HG02571 (cell line): ENCODE measurements around the gene ZBTB7B.
"Not testable (repeated sequence)": the region's sequence is repeated elsewhere in the genome, so short reads cannot be mapped to it uniquely, and the experiment has no call there.

Source experiments
- ATAC-seq: cut with Tn5 transposase; IDR thresholded peaks from one replicate; pipeline ENCODE4 v1.9.1; 2021; ENCODE audit warnings: mild to moderate bottlenecking, moderate library complexity; ENCODE audit not compliant: unreplicated experiment

ZBTB7B gene

DNA sequence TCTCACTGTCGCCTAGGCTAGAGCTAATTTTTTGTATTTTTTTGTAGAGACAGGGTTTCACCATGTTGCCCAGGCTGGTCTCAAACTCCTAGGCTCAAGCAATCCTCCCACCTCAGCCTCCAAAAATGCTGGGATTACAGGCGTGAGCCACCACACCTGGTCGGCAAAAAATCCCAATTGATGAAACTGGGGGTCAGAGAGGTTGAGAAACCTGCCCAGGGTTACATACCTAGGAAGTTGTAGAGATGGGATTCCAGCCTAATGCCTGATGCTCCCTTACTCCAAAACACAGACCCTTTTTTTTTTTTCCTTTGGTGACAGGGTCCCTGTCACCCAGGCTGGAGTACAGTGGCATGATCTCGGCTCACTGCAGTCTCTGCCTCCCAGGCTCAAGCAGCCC, 15.9 kb upstream of the ZBTB7B start:
- not testable (repeated sequence) for ATAC-seq

DNA sequence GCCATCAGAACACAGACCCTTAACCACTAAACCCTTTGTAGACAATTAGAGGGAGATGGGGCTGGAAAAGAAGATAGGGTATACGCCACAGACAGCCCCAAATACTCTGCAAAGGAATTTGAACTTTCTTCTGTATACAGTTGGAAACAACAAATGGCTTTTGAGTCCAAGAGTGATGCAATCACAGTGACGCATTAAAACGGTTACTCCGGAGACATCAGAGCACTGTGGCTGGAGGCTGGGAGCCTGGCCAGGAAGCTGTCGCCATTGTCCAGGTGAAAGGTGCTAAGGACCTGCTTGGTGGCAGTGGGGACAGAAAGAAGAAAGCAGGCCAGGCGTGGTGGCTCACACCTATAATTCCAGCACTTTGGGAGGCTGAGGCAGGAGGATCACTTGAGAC, 15.3 kb upstream of the ZBTB7B start:
- ATAC-seq = no peak

DNA sequence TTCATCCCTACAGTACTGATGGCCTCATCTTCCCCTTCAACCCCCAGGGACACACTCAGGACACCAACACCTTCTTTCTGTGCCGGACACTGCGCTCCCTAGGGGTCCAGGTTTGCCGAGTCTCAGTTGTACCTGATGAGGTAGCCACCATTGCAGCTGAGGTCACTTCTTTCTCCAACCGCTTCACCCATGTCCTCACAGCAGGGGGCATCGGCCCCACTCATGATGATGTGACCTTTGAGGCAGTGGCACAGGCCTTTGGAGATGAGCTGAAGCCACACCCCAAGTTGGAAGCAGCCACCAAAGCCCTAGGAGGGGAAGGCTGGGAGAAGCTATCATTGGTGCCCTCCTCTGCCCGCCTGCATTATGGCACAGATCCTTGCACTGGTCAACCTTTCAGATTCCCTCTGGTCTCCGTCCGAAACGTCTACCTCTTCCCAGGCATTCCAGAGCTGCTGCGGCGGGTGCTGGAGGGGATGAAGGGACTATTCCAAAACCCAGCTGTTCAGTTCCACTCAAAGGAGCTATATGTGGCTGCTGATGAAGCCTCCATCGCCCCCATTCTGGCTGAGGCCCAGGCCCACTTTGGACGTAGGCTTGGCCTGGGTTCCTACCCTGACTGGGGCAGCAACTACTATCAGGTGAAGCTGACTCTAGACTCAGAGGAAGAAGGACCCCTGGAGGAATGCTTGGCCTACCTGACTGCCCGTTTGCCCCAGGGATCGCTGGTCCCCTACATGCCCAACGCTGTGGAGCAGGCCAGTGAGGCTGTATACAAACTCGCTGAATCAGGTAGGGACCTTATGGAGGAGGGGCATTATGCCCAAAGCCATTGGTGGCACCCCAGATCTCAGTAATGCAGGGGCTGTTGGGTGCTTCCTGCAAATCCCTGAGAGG, 14.3 kb upstream of the ZBTB7B start:
- no peak for ATAC-seq

DNA sequence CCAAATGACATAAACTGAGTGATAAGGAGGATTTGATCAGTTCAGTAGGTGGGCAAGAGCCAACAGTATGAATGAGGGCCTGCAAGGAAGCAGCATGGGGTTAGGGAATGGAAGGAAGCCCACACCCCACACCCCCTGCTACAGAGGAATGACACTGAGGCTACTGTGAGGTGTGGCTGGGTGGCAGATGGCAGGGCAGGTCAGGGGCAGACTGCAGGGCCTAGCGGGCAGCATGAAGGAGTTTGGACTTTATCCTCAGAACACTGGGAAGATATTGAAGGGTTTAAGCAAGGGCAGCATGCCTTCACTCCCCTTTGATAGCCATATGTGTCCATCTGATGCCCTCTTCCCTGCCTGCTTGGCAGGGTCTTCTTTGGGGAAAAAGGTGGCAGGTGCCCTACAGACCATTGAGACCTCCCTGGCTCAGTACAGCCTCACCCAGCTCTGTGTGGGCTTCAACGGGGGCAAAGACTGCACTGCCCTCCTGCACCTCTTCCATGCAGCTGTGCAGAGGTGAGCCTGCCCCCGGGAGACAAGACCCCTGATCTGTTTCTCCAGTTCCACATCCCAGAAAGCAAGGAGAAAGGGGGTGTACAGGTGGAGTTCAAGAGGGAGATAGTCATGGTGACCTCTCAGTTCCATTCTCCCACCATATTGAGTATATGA, 13.3 kb upstream of the ZBTB7B start:
- ATAC-seq = no peak

DNA sequence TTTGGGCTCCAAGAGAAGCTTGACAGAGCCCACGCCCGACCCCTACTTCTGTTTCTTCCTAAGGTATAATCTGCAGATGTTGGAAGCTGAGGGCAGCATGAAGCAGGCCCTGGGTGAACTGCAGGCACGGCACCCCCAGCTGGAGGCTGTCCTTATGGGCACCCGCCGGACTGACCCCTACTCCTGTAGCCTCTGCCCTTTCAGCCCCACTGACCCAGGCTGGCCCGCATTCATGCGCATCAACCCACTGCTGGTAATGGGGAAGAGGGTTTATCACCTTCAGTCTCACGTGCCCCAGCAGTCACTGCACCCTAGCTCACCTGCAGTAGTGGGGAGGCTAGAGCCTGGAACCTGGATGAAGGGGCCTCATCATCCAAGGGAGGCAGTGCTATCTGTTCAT, 12.3 kb upstream of the ZBTB7B start:
- no peak for ATAC-seq

DNA sequence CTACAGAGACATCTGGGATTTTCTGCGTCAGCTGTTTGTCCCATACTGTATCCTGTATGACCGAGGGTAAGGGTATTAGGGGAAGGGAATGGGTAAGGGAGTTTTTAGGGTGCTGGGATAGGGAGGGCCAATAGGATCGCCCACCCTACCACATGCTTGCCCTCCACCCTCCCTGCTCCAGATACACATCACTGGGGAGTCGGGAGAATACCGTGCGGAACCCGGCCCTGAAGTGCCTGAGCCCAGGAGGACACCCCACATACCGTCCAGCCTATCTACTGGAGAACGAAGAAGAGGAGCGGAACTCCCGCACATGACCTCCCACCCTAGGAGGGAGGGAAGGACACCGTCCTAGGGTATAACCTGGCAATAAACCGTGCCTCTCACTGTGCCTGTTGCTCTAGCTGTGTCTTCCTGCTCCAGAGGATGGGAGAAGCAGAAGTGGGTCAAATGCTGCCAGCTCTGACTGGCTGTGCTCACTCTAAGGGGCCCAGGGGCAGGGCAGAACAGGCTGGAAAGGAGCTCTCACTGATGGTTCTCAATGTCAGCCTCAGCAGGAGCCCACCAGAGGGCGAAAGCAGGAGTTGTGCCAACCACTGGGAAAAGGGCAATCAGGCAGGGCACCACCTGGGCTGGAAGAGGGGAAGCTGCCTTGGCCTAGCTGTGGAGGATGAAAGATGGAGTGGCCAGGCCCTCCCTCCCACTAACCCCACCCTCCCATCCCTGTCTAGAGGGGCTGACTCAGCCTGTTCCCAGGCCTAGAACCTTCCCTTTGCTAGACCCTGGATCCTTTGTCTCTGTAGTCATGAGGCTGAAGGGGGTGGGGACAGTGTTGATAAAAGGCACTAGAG, 9.7 kb upstream of the ZBTB7B start:
- no peak for ATAC-seq

DNA sequence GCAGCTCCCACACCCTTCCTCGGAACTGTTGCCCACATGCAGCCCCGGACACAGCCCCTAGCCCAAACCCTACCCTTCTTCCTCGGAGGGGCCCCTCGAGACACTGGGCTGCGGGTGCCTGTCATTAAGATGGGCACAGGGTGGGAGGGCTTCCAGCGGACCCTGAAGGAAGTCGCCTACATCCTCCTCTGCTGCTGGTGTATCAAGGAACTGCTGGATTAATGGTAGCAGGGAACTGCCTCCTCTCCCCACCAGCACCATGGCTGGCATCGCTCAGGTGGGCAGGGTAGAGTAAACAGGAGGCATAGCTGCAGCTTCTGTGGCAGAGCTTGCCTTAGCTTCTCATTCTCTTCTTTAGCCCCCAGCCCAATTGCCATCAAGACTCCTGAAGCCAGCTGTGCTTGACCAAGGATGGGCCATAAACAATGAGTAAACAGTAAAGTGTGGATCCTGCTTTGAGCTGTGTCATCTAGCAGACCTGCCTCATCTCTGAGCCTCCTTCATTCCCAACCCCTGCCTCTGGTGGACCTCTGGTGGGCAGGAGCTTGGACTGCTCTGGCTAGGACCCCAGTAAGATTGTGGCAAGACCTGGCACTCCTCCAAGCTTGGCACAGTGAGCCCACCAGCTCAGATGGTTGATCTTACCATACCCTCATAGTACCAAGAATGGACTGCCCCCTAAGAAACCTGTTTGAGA, 8.9 kb upstream of the ZBTB7B start, which contains the start of gene LENEP:
TSS of gene LENEP (plus strand) at position 15 of the 697 bp plus-strand sequence. CDS start at position 37, 22 bp downstream.
- no peak for ATAC-seq

DNA sequence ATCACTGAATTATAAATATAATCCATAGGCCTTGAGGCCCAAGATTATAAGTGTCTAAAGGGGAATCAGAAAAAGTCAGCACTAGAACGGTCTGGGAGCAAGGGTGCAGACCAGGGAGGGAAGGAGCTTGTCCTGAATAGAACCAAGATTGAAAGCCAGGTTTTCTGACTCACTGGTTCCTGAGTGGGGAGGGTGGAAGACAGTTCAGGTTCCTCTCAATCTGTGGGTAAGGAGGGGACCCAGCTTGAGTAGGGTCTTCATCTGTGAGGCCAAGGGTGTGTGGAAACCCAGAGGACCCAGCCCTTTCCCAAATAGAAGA, 8.4 kb upstream of the ZBTB7B start:
- no peak for ATAC-seq

DNA sequence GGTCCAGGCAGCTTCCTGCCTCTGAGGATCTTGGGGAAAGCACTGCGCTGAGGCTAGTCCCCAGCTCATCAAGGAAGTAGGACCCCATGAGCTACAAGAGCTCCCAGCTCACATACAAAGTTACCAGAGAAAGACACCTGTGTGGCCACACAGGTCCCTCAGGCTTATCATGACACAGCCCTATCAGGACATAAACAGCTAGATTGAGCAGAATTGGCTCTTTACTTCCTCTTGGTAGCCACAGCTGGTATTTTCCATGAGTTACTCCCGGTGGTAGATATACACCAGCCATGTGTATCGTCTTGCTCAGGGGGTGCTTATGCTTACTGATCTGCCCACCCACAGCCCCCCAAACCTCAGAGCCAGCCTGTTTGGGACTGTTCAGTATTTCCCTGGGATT, 8.0 kb upstream of the ZBTB7B start:
- ATAC-seq = no peak

DNA sequence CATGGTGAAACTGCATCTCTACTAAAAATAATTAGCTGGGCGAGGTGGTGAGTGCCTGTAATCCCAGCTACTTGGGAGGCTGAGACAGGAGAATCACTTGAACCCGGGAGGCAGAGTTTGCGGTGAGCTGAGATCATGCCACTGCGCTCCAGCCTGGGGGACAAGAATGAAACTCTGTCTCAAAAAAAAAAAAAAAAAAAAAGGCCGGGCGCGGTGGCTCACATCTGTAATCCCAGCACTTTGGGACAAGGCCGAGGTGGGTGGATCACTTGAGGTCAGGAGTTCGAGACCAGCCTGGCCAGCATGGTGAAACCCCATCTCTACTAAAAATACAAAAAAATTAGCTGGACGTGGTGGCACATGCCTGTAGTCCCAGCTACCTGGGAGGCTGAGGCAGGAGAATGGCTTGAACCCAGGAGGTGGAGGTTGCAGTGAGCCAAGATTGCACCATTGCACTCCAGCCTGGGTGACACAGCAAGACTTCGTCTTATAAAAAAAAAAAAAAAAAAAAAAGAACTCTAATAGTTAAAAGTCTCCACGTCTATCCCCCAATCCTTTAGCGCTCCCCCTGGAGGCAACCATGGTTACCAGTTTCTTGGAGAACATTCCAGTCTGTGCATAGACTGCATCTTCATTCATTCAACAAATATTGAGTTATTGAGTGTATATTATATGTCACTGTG, 7.2 kb upstream of the ZBTB7B start:
- not testable (repeated sequence) for ATAC-seq

DNA sequence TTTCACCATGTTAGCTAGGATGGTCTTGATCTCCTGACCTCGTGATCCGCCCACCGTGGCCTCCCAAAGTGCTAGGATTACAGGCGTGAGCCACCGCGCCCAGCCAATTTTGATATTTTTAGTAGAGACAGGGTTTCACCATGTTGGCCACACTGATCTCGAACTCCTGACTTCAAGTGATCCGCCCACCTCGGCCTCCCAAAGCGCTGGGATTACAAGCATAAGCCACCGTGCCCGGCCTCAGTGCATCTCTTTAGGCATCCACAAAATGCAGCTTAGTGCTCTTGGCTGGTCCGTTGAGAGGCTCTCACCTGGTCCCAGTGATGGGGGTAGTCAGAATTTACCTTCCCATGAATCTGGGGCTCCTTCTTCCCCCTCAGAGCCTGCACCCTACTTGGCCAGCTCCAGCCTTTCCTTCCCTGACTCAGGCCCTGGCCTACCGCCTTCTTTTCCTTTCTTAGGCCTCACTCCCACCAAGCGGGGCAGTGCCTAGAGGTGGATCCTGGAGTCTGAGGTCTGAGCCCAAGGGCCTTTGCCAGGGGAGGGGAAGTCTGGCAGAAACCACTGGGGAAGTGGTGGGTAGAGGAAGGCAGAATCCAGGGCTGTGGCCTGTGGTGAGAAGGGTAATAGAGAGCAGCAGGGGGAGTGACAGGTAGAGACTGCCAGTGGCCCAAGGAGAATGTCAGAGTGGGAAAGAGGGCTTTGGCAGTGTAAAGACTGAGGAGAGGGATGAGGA, 5.5 kb upstream of the ZBTB7B start:
- no peak for ATAC-seq

DNA sequence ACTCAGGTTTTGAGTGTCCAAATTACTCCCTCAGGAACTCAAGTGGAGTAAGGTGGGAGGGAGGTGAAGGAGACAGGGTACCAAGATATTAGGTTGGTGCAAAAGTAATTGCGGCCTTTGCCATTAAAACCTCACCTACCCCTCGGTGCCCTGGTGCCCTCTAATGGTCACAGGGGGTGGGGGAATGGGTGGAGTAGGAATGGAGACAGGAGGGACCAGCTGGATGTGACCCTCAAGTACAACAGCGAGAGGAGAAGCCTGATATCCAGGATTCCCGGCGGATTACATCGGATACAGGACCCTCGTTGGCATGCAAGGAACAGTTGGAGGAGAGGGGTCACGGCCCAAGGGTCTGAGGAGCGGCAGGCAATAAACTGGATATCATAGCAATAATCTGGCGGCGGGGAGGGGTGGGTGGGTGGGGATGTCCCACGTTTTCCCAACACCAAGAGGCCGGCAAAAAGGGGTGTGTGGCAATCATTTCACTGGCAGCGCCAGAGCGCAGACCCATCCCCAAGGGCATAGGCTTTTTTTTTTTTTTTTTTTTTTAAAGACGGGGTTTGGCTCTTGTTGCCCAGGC, 4.3 kb upstream of the ZBTB7B start:
- ATAC-seq = no peak

DNA sequence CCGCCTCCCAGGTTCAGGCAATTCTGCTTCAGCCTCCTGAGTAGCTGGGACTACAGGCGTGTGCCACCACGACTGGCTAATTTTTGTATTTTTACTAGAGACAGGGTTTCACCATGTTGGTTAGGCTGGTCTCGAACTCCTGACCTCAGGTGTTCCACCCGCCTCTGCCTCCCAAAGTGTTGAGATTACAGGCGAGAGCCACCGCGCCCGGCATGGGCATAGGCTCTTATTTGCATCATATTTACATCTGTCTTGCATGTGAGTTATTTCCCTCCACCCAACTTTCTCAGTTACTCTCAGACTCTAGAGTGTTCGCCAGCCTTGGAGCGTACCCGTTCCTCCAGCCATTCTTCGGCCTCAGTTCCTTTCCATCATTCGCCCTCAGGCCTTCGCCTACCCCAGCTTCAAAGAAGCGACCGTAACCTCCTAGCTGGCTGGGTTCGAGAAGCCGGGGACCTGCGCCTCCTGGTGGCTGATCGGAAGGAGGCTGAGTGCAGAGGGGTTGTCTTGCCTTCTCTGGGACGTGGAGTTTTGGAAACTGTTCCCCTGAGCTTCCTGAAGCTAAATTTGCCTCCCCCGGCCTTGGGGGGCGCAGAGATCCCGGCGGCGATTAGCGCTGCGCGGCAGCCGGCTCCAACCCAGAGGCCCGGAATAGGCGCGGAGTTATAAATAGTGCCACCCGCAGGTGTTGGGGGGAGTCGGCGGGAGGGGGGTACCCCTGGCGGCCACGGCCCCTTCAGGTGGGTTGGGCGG, 3.6 kb upstream of the ZBTB7B start:
- ATAC-seq = no peak

DNA sequence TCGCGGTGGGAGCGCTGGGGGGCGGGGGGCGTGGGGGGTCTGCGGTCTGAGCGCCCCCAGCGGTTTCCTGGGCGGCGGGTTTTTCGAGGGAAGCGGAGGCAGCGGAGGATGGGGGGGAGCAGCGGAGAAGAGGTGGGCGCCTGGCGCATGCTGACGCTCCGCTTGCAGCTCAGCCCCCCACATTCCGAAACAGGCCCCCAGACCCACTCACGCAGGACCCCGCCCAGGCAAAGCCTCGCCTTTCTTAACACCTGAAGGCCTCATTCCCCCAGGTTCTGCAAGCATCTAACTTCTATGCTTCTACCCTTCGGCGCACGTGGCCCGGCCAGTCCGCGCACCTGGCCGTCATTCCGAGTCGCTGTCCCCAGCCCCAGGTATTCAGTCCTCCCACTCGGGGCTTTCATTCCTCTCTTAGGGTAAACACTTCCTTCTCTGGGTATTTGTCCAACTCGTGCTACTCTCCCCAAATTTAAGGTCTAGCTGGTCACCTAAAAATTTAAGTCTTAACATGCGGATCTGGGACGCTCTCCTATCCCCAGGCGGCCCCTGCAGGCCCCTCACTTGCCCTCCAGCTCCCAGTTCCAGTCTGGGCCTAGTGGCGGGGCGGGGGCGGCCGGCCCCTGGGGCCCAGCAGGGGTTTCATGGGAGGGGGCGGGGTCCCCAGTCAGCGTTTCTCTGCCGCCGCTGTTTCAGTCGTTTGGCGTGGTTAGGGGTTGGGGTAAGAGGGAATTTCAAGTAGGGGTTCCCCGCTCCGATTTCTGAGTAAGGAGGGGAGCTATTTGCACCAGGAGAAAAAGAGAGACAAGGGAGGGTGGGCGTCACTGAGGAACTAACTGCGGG, 2.8 kb upstream of the ZBTB7B start:
- no peak for ATAC-seq

DNA sequence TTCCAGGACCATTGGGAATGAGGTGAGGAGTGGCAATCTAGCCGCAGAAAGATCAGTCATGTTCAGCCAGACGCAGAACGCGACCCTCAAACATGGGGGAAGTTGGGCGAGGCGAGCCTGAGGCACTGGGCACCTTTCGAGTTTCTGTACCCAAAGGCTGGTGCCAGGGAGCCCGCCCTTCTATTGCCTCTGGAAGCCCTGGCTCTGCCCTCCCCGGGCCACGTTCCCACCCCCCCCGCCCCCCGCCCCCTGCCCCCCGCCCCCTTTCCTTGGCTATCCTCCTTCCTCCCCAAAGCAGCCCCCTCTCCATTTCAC, 2.2 kb upstream of the ZBTB7B start:
- no peak for ATAC-seq

DNA sequence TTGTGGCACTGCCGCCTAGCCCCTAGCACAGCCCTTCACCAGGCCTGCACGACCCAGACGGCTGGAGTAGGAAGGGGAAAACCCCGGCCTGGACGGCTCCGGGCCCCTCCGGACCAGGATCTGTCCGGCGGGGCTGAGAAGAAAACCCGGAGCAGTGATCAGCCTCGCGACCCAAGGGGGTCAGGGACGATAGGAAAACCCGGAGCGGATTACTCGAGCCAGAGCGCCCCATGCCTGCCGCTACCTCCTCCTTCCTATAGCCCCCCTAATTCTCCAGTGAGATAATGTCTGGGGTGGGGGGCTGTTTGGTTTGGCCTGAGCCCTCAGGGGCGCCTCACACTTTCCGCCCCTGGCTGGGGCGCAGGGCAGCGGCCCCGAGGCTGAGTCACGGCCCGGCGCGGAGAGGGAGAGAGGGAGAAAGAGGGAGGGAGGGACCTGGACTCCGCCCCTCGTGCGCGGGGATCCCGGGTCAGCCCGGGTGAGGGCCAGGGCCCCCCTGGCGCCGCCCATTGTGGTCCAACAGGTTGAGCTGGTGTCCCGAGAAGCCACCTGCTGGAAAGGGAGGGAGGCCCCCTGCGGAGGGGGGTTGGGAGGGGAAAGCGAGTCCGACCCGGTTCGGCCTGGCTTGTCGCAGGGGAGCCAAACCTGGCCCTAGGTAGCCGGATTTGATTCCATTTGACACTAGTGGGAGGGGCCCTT, 1.7 kb upstream of the ZBTB7B start:
- peak; percentile 35 for ATAC-seq

DNA sequence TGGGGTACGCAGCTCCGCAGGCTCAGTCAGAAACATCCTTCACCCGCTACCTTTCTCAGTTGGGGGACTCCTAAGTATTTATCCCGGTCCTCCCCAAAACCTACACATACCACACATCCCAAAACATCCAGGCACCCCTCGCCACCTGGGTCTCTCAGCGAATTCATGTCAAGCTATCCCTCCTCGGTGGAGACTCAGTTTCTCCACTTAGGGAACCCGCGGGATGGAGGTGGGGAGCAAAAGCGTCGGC, 1.3 kb upstream of the ZBTB7B start:
- ATAC-seq = no peak
